ENCODE measurements around the gene HERC4. TPM values are rescaled to one million over a fixed set of nuclear protein-coding genes. Genes with fewer than 3 reads are reported as not detected.

Gene HERC4
- polyA plus RNA-seq, 1 donor from 2014 or later: 45.6 TPM

- peak overlapping the region; percentile 77 for H3K4me2 ChIP-seq (ENCODE audit: low read length)
- H3K27me3 ChIP-seq (ENCODE audit: insufficient read depth, low read depth, low read length): no peaks in the 10 kb centered on the region
- H2AFZ ChIP-seq (ENCODE audit: low read depth, low read length): no peak overlapping the region
- H4K20me1 ChIP-seq (ENCODE audit: insufficient read depth): no peaks in the 10 kb centered on the region
- peak overlapping the region; percentile 84 for H3K9ac ChIP-seq (ENCODE audit: low read length)
- peaks cover 31% of the 10 kb centered on the region for H3K79me2 ChIP-seq (replicated peaks; ENCODE audit: insufficient read depth, low read length)
- H3F3A ChIP-seq (ENCODE audit: insufficient read depth, low read length, poor library complexity, severe bottlenecking): no peaks in the 10 kb centered on the region
- no peaks in the 10 kb centered on the region for H3K9me3 ChIP-seq (ENCODE audit: low read length)
- TF ChIP-seq REST (IDR thresholded peaks at IDR 0.05; ENCODE audit: borderline replicate concordance) (no peak), RAD21 (conservative IDR thresholded peaks at IDR 0.05) (no peak), SMC3 (conservative IDR thresholded peaks at IDR 0.05; ENCODE audit: poor library complexity) (peak; percentile 26), TAF1 (IDR thresholded peaks at IDR 0.05; ENCODE audit: low read depth) (peak; percentile 54), POLR2AphosphoS5 (IDR thresholded peaks at IDR 0.05) (peak; percentile 25), EZH2 (IDR thresholded peaks at IDR 0.05; ENCODE audit: borderline replicate concordance, insufficient read depth, low read length, poor library complexity, severe bottlenecking) (no peak), CTCF (IDR thresholded peaks at IDR 0.05; ENCODE audit: poor library complexity, severe bottlenecking) (peak; percentile 50), MXI1 (conservative IDR thresholded peaks at IDR 0.05; ENCODE audit: poor library complexity, severe bottlenecking) (peak; percentile 13), EP300 (conservative IDR thresholded peaks at IDR 0.05; ENCODE audit: poor library complexity, severe bottlenecking) (peak; percentile 62)
- peak overlapping the region; percentile 77 for H3K27ac ChIP-seq (ENCODE audit: low read length)
- H3K36me3 ChIP-seq (ENCODE audit: insufficient read depth, low read length): no peaks in the 10 kb centered on the region
- H3K9me2 ChIP-seq (ENCODE audit: insufficient read depth, low read length): no peaks in the 10 kb centered on the region
- peak overlapping the region; percentile 82 for H3K4me3 ChIP-seq (ENCODE audit: low read length)
Observed at GRCh38 chr10:67884842-67885670, 190.0 kb downstream of the HERC4 start.

- Histone ChIP-seq H4K20me1 (ENCODE audit: insufficient read depth) (no peaks in the 10 kb centered on the region), H3K27ac (ENCODE audit: low read length) (peak within 1 kb of the TSS; percentile 77), H3K9ac (ENCODE audit: low read length) (peak within 1 kb of the TSS; percentile 84), H3F3A (ENCODE audit: insufficient read depth, low read length, poor library complexity, severe bottlenecking) (no peaks in the 10 kb centered on the region), H3K4me2 (ENCODE audit: low read length) (peak within 1 kb of the TSS; percentile 77), H3K79me2 (replicated peaks; ENCODE audit: insufficient read depth, low read length) (peaks cover 31% of the 10 kb centered on the region), H3K4me3 (ENCODE audit: low read length) (peak within 1 kb of the TSS; percentile 82), H3K36me3 (ENCODE audit: insufficient read depth, low read length) (no peaks in the 10 kb centered on the region), H2AFZ (ENCODE audit: low read depth, low read length) (peak within 1 kb of the TSS; percentile 61), H3K9me2 (ENCODE audit: insufficient read depth, low read length) (no peaks in the 10 kb centered on the region), H3K9me3 (ENCODE audit: low read length) (no peaks in the 10 kb centered on the region), H3K27me3 (ENCODE audit: insufficient read depth, low read depth, low read length) (no peaks in the 10 kb centered on the region)
- no peak for TF ChIP-seq SMC3 (conservative IDR thresholded peaks at IDR 0.05; ENCODE audit: poor library complexity)
- no peak for TF ChIP-seq RAD21 (conservative IDR thresholded peaks at IDR 0.05)
- TF ChIP-seq TAF1 (IDR thresholded peaks at IDR 0.05; ENCODE audit: low read depth): peak; percentile 79
- peak; percentile 86 for TF ChIP-seq MXI1 (conservative IDR thresholded peaks at IDR 0.05; ENCODE audit: poor library complexity, severe bottlenecking)
- peak; percentile 53 for TF ChIP-seq REST (IDR thresholded peaks at IDR 0.05; ENCODE audit: borderline replicate concordance)
- TF ChIP-seq POLR2AphosphoS5 (IDR thresholded peaks at IDR 0.05): peak; percentile 92
- TF ChIP-seq EP300 (conservative IDR thresholded peaks at IDR 0.05; ENCODE audit: poor library complexity, severe bottlenecking): no peak
- no peak for TF ChIP-seq EZH2 (IDR thresholded peaks at IDR 0.05; ENCODE audit: borderline replicate concordance, insufficient read depth, low read length, poor library complexity, severe bottlenecking)
- TF ChIP-seq CTCF (IDR thresholded peaks at IDR 0.05; ENCODE audit: poor library complexity, severe bottlenecking): no peak
Observed at GRCh38 chr10:67884313-67884841, 190.7 kb downstream of the HERC4 start, which contains the start of gene SIRT1. TSS of gene SIRT1 (plus strand) at chr10:67884656. CDS start at chr10:67884722, 66 bp downstream.
